ENCODE data around the gene CLTB.
"Not testable (repeated sequence)": the region's sequence is repeated elsewhere in the genome, so short reads cannot be mapped to it uniquely, and the experiment has no call there.

Gene CLTB

DNA sequence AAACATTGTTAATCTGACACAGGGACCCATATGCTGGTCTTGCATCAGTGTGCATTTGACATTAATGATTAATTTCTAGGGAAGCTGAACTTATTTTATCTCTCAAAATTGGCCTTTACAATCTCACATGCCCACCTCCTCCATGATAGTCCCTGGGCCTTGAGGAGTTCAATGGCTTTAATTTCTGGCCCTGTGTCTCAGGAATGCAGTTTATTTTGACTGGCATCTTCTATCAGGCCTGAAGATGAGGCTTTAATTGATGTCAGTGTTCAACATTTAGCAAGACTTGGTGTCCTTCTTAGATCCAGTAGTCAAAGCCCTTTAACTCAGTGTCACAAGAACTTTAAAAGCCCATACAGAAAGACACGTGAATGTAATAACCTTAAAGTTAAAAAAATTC is 10.5 kb upstream of the CLTB start:
- no peak for DNase-seq (ENCODE audit: low read depth)

DNA sequence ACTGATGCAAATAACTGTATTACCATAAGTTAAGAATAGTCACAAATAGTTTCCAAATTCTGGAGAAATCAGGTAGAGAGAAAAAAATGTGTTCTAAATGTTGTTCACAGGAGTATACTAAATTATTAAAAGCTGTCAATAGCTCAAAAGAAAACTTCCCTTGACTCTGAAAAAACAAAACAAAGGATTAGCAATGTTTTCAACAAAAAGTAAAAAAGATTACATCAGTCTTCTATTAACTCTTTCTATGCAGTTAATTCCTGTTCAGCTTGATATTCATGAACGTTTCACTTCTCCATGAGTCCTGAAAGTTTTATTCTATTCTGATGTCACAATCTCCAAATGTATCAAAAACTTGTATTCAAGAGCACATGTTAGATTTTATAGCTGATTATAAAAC is 9.5 kb upstream of the CLTB start:
- DNase-seq (ENCODE audit: low read depth): no peak

DNA sequence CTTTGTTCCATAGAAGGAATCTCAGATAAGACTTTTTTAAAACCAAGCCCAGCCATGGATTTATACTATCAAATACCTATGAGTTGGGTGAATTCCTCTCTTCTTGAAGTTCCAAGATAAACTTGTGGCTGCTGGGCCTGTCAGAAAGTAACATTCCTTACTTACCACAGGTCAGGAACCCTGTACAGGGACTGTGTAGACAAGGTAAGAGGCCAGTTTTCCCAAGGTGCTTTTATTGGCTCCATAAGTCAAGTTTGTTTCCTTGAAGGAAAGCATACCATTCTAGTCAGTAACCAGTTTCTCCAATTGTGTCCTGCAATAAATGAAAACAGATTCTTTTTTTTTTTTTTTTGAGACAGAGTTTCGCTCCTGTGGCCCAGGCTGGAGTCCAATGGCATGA is 8.8 kb upstream of the CLTB start:
- DNase-seq (ENCODE audit: low read depth): no peak

DNA sequence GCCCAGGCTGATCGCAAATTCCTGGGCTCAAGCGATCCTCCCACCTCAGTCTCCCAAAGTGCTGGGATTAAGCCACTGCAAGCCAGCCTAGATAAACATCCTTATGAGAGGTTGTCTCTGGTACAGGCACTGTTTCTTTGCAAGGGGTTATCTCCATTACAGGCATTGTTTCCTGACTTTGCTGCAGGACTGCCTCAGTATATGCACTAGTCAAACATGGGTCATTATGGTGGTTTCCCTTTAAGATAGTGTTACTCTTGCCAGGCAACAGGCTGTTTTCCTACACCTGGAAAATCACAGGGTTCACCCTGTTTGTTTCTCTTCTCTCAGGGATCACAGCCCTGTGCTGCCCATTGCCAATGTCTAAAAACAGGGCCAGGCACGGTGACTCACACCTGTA is 7.8 kb upstream of the CLTB start:
- DNase-seq (ENCODE audit: low read depth): no peak

DNA sequence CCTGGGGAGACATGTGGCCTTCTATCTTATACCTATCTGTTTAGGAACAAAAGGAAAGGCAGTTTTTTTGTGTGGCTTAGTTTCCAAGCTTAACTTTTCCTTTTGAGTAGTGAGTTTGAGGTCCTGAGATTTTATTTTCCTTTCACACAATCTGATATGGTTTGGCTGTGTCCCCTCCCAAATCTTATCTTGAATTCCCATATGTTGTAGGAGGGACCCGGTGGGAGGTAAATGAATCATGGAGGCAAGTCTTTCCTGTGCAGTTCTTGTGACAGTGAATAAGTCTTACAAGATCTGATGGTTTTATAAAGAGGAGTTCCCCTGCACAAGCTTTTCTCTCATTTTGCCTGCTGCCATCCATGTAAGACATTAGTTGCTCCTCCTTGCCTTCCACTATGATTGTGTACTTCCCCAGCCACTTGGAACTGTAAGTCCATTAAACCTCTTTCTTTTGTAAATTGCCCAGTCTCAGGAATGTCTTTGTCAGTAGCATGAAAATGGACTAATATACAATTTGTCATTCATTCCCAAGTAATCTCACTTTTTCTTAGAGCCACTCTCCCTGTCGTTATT is 4.7 kb upstream of the CLTB start:
- DNase-seq (ENCODE audit: low read depth): no peak

DNA sequence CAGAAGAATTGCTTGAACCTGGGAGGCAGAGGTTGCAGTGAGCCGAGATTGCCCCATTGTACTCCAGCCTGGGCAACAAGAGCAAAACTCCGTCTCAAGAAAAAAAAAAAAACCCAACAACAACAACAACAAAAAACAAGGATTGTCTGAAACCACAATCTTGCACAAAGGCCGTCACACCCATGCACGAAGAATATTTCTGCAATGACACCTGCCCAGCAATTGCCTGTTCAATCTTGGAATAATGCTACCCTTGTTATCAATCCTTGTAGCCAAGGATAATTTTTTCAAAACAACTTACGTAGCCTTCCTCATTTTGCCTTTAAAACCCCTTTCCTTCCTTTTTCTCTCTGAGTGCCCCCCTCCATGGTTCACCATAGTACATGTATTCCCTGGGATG is 3.7 kb upstream of the CLTB start:
- no peak for DNase-seq (ENCODE audit: low read depth)

DNA sequence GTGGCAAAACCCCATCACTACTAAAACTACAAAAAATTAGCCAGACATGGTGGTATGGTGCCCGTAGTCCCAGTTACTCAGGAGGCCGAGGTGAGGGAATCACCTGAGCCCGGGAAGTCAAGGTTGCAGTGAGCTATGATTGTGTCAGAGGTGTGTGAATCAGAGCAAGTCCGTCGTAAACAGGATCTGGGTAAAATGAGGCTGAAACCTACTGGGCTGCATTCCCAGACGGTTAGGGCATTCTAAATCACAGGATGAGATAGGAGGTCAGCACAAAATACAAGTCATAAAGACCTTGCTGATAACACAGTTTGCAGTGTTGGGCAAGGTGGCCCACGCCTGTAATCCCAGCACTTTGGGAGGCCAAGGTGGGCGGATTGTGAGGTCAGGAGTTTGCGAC is 1.9 kb upstream of the CLTB start:
- peak; percentile 32 for DNase-seq (ENCODE audit: low read depth)

DNA sequence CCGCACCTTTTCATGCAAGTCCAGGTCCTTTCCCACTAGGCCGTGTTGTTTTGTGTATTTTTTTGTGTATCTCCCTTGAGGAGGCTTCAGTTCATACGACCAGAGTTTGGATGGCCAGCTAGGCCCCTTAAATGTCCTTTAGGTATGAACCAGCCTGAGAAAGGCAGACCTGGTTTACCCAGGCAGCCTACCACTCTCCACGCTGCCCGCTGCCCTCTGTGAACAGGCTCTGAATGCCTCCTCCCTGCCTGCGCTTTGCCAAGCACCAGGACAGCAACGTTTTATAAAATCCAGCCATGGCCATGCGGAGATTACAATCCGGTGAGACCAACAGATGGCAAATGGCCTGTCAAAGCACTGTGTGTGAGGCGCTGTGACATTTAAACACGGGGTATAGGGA is 626 bp upstream of the CLTB start:
- DNase-seq (ENCODE audit: low read depth): no peak

DNA sequence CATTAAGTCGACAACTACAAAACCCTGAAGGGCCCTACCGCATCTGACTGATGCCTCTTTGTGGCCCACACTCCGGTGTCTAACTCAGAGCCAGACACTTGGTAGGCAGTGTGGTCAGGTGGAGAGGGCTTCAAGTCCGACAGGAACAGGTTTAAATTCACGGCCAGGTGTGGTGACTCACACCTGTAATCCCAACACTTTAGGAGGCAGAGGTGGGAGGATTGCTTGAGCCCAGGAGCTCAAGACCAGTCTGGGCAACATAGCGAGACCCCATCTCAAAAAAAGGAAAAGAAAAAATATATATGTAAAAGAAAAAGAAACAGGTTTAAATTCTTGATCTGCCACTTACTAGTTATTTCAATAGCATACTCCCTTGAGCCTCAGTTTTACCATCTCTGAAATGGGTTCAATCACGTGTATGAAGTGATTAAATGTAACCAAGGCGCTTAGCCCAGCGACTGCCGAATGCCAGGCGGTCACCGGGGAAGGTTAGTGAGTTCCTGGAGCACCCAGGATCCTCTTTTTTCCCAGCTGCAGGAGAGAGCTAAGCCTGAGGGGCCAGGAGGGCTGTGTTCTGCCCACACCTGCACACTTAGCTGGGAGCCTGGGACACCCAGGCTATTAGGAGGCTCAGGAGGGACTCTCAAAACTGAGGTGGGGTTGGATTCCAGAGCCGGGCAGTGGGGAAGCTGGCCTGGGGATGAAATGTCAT is 943 bp downstream of the CLTB start:
- DNase-seq (ENCODE audit: low read depth): no peak

DNA sequence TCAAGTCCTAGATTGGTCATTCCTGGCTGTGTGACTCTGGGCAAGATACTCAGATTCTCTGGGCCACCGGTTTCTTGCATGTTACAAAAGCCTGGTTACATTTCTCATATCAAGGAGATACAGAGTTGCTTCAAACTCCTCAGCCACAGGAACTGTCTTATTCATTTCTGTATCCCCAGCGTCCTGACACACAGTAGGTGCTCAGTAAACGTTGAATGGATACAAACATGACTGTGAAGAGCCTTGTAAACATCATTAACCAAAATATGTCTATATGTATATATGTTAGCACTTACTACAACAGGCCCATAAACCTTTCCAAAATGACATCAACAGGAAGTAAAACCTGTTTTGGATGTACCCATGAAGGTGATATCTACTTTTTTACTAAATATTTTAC is 1.6 kb downstream of the CLTB start:
- no peak for DNase-seq (ENCODE audit: low read depth)

DNA sequence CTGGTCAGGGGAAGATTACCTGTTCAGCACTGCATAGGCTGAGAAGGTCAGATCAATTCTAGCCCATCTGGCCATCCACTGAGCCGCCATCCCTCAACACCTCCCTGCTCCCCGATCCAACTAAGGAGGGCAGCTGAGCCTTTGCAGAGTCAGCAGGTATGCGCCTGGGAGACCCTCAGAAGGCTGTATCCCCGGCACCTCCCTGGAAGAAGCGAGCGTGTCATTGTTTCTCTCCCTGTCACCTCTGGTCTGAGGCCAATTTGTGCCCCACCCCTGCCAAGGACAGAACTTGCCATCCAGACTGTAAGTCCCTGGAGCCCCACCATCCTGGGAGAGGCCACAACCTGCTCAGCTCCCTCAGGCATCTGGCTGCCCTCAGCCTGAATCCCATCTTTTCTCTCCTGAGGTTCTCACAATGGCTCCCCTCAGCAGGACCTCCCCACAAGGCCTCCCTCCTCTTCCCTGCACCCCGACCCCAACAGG is 2.6 kb downstream of the CLTB start:
- no peak for DNase-seq (ENCODE audit: low read depth)

DNA sequence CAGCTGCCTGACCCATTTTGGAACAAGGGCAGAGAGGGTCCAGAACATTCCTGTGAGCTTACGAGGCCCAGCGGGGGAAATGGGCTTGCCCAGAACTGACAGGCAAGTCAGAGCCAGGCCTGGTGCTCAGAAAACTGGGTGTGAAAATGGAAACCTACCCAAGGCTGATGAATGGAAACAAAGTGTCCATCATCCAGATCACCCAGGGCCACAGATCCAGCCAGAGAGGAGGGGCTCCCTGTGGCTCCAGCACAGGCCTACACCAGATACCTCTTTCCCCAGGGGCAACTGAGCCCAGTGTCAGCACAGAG is 3.1 kb downstream of the CLTB start:
- peak; percentile 65 for DNase-seq (ENCODE audit: low read depth)

DNA sequence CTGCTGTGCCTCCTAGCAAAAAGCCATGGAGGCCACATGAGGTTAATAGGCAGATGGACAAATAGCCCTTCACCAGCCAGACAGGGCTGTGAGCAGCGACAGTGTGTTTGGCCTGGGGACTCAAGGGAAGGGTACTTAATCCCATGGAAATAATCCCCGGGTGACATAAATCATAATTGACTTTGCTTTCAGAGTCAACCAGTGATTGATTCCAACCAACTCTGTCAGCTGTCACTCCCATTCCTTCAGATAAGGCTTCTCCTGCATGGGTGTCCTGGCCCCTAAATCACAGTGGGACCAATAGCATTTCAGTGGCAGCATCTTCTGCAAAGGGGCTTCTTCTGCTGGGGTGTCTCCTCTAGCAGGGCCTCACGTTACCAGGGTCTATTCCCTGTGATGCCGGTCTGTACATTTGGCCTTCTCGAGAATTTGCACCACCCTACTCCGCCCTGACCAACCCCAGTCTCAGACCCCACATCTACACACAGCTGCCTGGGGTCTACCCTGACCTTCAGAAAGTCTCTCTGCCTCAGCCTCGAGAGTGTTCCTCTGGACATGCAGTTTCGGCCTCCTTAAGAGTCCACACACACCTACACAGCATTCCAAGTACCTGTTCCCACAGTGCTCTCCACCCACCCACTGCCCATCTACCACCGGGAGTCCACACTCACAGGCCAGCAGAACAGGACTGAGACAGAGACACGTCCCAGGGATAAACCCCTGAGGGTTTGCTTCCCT is 3.7 kb downstream of the CLTB start:
- no peak for DNase-seq (ENCODE audit: low read depth)

DNA sequence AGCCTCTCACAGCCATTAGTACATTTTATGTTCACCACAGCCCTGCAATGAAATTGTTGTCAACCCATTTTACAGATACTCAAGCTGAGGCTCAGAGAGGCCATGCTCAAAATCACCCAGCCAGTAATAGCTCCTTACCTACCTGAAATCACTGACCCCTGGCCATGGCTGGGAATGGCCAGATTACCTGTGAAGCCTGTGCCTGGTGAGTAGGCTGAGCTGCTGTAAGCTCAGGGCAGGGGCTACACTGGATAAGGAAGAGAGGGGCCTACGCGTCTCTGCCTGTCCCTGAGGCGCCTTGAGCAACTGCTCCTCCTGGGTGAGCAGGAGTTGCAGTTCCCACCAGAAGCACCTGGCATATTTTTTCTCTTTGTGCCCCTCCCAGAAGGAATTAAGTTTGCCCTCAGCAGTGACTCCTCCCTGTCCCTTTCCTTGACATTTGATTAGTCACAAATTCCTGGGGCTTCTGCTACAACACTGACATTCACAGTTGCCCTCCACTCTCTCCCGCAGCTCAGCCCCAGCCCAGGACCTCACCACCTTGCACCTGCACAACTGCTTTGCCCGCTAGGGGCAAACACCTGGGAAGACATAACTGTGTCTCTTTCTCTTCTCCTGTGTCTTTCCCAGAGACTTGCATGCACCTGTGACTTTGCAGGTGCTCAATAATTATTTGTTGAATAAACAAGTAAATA is 5.7 kb downstream of the CLTB start:
- no peak for DNase-seq (ENCODE audit: low read depth)

DNA sequence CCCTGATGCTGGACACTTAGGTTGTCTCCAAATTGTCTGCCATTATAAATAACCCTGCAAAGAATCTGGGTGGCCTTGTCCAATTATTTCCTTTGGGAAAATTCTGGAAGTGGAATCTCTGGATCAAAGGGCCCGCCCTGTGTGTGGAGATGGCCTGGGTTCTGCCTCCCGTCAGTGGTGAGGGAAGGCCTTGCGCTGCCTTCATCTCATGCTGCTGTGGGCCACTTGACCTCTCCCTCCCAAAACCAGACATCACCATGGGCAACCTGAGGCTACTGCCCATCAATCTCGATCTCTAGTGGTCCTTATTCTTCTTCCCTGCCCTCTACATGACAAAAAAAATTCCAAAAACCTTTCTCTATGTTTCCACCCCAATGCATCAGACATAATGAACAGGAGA is 6.6 kb downstream of the CLTB start:
- DNase-seq (ENCODE audit: low read depth): no peak

DNA sequence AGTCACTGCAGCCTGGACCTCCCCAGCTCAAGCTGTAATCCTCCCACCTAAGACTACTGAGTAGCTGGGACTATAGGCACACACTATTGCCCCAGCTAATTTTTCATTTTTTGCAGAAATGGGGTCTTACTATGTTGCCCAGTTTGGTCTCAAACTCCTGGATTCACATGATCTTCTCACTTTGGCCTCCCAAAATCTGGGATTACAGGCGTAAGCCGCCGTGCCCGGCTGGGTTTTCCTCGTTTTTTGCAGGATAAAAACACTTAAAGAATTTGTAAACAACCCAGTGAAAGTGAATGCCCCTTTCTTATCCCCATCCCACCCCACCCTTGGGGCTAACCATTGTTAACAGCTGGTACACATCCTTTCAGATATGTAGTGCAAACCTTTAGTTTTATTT is 7.7 kb downstream of the CLTB start:
- DNase-seq (ENCODE audit: low read depth): no peak

DNA sequence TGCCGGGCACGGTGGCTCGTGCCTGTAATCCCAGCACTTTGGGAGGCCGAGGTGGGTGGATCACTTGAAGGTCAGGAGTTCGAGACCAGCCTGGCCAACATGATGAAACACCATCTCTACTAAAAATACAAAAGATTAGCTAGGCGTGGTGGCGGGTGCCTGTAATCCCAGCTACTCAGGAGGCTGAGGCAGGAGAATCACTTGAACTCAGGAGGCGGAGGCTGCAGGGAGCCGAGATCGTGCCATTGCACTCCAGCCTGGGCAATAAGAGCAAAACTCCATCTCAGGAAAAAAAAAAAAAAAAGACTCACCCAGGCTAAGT is 8.1 kb downstream of the CLTB start:
- not testable (repeated sequence) for DNase-seq (ENCODE audit: low read depth)

DNA sequence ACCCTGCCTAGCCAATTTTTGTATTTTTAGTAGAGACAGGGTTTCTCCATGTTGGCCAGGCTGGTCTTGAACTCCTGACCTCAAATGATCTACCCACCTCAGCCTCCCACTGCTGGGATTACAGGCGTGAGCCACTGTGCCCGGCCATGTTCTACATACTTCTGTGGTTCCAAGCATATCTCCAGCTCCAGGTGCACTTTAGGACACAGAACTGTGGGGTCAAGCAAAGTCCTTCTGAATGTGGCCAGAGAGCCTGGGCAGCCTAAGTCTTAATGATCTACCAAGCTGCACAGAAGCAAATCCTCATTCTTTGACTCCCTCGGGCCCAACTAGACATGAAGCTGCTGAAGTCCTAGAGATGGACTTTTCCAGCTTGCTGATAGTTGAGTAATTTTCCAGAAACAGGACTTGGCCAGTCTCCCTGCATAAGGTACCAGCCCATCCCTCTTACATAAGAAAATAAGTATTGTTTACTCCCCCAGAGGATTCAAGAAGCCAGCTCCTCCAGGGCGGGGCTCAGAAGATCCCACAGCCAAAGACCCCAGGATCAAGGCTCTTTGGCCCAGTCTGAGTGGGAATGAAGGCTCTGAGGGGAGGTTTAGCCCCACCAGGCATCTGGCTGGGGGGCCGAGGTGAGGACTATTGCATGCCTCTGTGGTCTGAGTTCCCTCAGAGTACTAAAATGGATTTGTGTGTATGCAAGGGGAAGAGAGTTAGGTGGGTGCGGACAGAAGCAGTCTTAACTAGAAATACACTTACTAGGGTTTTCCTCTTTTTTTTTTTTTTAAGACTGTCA is 8.7 kb downstream of the CLTB start:
- no peak for DNase-seq (ENCODE audit: low read depth)

DNA sequence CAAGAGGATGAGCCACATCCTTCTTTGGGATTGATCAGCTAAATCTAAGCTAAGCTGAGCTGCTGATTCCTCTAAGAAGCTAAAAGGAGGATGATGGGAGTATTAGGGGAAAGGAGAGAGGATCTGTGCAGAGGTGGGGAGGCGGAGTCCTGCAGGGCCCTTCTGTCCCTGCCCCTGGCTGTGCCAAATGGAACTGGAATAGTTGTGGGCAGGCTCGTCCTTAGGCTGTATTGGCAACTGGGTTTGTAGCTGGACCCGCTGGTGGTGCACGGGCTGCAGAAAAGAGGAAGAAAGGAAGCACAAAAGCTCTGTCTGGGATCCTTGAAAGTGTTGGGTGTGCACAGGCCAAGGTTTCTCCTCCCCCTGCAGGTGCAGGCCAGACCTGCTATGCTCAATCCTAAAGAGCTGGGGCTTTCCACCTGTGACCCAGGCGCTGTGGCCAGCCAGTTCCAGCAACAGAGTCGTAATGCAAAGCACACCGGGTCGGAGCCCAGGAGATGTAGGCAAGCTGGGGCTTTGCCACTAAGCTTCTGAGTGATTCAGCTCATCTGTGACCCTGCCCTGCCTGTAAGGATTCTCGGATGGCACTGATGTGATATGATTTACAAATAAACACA is 9.8 kb downstream of the CLTB start:
- no peak for DNase-seq (ENCODE audit: low read depth)

DNA sequence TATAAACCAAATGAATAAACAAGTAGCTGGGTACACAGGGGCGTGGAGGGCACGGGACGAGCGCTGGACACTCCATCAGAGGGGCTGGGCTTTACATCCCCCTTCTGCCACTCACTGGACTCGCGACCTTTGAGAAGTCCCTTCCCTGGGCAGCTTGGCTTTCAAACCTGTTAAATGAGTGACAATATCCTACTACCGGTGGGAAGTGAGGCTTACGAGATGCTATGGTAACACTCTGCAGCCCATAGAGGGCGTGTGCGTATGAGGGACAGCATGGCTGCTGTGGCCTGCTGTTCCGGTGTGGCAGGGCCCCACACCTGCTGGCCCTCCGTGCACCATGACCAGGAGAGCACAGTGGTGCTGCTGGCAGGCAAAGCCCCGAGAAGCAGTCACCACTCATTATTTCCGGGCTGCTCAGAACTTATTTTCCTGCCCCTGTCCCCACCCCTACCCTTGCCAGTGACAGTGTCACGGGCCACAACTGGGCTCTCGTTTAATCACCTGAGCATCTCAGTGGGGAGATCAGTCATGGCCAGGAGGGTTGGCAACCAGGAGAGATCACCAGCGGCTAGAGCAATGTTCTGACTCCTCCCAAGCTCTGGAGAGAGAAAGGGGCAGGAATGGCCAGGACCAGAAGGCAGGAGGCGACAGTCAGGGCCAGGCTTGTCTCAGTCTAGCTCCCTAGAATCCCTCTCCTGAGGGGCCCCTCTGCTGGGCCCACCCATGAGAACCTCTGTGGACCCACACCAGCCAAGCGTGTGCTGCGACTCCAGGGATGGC is 10.5 kb downstream of the CLTB start:
- DNase-seq (ENCODE audit: low read depth): no peak

Measured in ELR (cell line).